Ureter (tissue), 1 donor: Measurements from ENCODE around the gene TNFRSF25. TPM values are rescaled to one million over a fixed set of nuclear protein-coding genes. Genes with fewer than 3 reads are reported as not detected.
"Not testable (repeated sequence)": the region's sequence is repeated elsewhere in the genome, so short reads cannot be mapped to it uniquely, and the experiment has no call there.

Experiments
- DNase-seq: peaks from one replicate; pipeline ENCODE4 v3.0.0-alpha.2; 2020; ENCODE audit warnings: low spot score
- total RNA-seq: library from RNA; stranded (reverse); gene quantifications from one replicate; pipeline ENCODE4 v1.2.4, GENCODE V29; 2023
- donor health status: DM: yes; HTN: yes; CAD: no.

The TNFRSF25 gene
- total RNA-seq, 1 donor from 2014 or later = 17.1 TPM

- DNase-seq = no peak
Observed at GRCh38 chr1:6434186-6434585, 31.8 kb downstream of the TNFRSF25 start.

GRCh38 chr1:6431645-6432579, 34.1 kb downstream of the TNFRSF25 start:
- not testable (repeated sequence) for DNase-seq

GRCh38 chr1:6429660-6430411, 36.1 kb downstream of the TNFRSF25 start:
- DNase-seq = not testable (repeated sequence)

- not testable (repeated sequence) for DNase-seq
Observed at GRCh38 chr1:6428453-6428852, 37.5 kb downstream of the TNFRSF25 start.

- no peak for DNase-seq
Observed at GRCh38 chr1:6427441-6428390, 38.3 kb downstream of the TNFRSF25 start.

- DNase-seq = no peak
Observed at GRCh38 chr1:6426972-6427350, 39.0 kb downstream of the TNFRSF25 start.

GRCh38 chr1:6426277-6426971, 39.5 kb downstream of the TNFRSF25 start:
- DNase-seq = no peak

GRCh38 chr1:6425658-6426057, 40.3 kb downstream of the TNFRSF25 start:
- no peak for DNase-seq

- DNase-seq = no peak
Observed at GRCh38 chr1:6424619-6425593, 41.1 kb downstream of the TNFRSF25 start, which contains the start of gene ESPN. TSS of gene ESPN (plus strand) at chr1:6424776. CDS start at chr1:6424956, 180 bp downstream.

- no peak for DNase-seq
Observed at GRCh38 chr1:6424000-6424565, 41.9 kb downstream of the TNFRSF25 start.

- no peak for DNase-seq
Observed at GRCh38 chr1:6423321-6423999, 42.5 kb downstream of the TNFRSF25 start.

GRCh38 chr1:6421266-6421665, 44.7 kb downstream of the TNFRSF25 start:
- no peak for DNase-seq

- DNase-seq = no peak
Observed at GRCh38 chr1:6420454-6421042, 45.4 kb downstream of the TNFRSF25 start.

GRCh38 chr1:6419804-6420453, 46.0 kb downstream of the TNFRSF25 start, which contains the start of gene HES2:
TSS of gene HES2 (minus strand) at chr1:6419919. CDS start at chr1:6419820, 99 bp downstream.
- DNase-seq = no peak

GRCh38 chr1:6419397-6419803, 46.6 kb downstream of the TNFRSF25 start:
- no peak for DNase-seq

- no peak for DNase-seq
Observed at GRCh38 chr1:6418668-6419396, 47.1 kb downstream of the TNFRSF25 start.
